Measurements from ENCODE around the gene IZUMO2.

DNA sequence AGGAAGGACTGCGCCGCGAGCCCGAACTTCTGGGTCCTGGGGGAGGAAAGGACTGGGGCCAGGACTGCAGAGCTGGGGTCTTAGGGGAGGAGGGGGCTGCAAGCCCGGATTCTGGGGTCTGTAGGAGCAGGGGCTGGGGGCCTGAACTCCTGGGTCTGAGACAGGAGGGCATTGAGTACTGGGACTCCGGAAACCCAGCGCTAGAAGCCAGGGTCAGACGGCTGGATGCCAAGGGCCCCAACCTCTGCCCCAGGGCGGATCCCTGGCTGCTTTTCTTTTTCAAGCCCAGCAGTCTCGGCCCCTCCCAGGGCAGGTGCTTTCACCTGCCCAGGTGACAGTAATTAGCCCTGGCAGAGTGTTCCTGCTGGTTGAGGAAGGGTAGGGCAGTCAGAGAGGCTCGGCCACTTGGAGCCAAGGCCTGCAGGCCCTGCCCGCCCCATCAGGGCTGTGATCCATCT lies 42.6 kb upstream of the IZUMO2 start:
- TF ChIP-seq, protein P1, sequence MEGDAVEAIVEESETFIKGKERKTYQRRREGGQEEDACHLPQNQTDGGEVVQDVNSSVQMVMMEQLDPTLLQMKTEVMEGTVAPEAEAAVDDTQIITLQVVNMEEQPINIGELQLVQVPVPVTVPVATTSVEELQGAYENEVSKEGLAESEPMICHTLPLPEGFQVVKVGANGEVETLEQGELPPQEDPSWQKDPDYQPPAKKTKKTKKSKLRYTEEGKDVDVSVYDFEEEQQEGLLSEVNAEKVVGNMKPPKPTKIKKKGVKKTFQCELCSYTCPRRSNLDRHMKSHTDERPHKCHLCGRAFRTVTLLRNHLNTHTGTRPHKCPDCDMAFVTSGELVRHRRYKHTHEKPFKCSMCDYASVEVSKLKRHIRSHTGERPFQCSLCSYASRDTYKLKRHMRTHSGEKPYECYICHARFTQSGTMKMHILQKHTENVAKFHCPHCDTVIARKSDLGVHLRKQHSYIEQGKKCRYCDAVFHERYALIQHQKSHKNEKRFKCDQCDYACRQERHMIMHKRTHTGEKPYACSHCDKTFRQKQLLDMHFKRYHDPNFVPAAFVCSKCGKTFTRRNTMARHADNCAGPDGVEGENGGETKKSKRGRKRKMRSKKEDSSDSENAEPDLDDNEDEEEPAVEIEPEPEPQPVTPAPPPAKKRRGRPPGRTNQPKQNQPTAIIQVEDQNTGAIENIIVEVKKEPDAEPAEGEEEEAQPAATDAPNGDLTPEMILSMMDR (IDR thresholded peaks at IDR 0.05) = peak in 3 of 6 experiments; percentile 45 to 55 (median 50)
- TF ChIP-seq POLR2A (IDR thresholded peaks at IDR 0.05) = peak in 1 of 4 donors; percentile 24

Measured in esophagus squamous epithelium (tissue), 4 donors.